ENCODE data around the gene ADRA2A.

The ADRA2A gene

GRCh38 chr10:111110771-111111170 lies 33.9 kb downstream of the ADRA2A start:
- no peak for TF ChIP-seq CTCF (conservative IDR thresholded peaks at IDR 0.05; ENCODE audit: low read depth, low read length)
- no peak overlapping the region for H3K4me3 ChIP-seq (ENCODE audit: low read length)
- DNase-seq (ENCODE audit: low read depth), result no peak

GRCh38 chr10:111112333-111112732 lies 35.5 kb downstream of the ADRA2A start:
- no peak for TF ChIP-seq CTCF (conservative IDR thresholded peaks at IDR 0.05; ENCODE audit: low read depth, low read length)
- no peak for DNase-seq (ENCODE audit: low read depth)
- no peak overlapping the region for H3K4me3 ChIP-seq (ENCODE audit: low read length)

GRCh38 chr10:111113238-111113960 lies 36.6 kb downstream of the ADRA2A start:
- TF ChIP-seq CTCF (conservative IDR thresholded peaks at IDR 0.05; ENCODE audit: low read depth, low read length), result no peak
- H3K4me3 ChIP-seq (ENCODE audit: low read length), result no peak overlapping the region
- DNase-seq (ENCODE audit: low read depth), result no peak

- DNase-seq (ENCODE audit: low read depth), result no peak
- TF ChIP-seq CTCF (conservative IDR thresholded peaks at IDR 0.05; ENCODE audit: low read depth, low read length), result no peak
- H3K4me3 ChIP-seq (ENCODE audit: low read length), result no peak overlapping the region
Measured at GRCh38 chr10:111113961-111114757, 37.3 kb downstream of the ADRA2A start.

GRCh38 chr10:111114758-111115500 lies 38.1 kb downstream of the ADRA2A start:
- no peak for TF ChIP-seq CTCF (conservative IDR thresholded peaks at IDR 0.05; ENCODE audit: low read depth, low read length)
- no peak overlapping the region for H3K4me3 ChIP-seq (ENCODE audit: low read length)
- no peak for DNase-seq (ENCODE audit: low read depth)

GRCh38 chr10:111116211-111116610 lies 39.4 kb downstream of the ADRA2A start:
- no peak overlapping the region for H3K4me3 ChIP-seq (ENCODE audit: low read length)
- DNase-seq (ENCODE audit: low read depth), result no peak
- TF ChIP-seq CTCF (conservative IDR thresholded peaks at IDR 0.05; ENCODE audit: low read depth, low read length), result no peak

Data from retinal pigment epithelial cell (primary cell).